MG63 (cell line): Measurements from ENCODE around the gene BTBD8. TPM values are rescaled to one million over a fixed set of nuclear protein-coding genes. Genes with fewer than 3 reads are reported as not detected.
A peak's percentile ranks its signal among the peaks of the same experiment; 100 is the strongest.

Experiments used
- DNase-seq: peaks from one replicate; pipeline ENCODE4 v3.0.0-alpha.2; 2020
- H3K27me3 ChIP-seq: fragments of 250-450 bp; sonication (Bioruptor Pico); 2 replicates; pipeline ENCODE4 v1.5.1; 2020; ENCODE audit warnings: mild to moderate bottlenecking, moderate library complexity
- H3K36me3 ChIP-seq: fragments of 250-450 bp; sonication (Bioruptor Pico); 2 replicates; pipeline ENCODE4 v1.5.1; 2020; ENCODE audit warnings: mild to moderate bottlenecking, moderate library complexity
- H3K4me3 ChIP-seq: fragments of 250-450 bp; sonication (Bioruptor Pico); 2 replicates; pipeline ENCODE4 v1.5.1; 2020; ENCODE audit warnings: mild to moderate bottlenecking, moderate library complexity
- H3K9me3 ChIP-seq: fragments of 250-450 bp; sonication (Bioruptor Pico); 2 replicates; pipeline ENCODE4 v1.5.1; 2020; ENCODE audit warnings: mild to moderate bottlenecking, moderate library complexity
- total RNA-seq: library from RNA; depleted of rRNA; stranded (reverse); fragments of >200 nt; shearing (Covaris generic); gene quantifications from 2 replicates; pipeline ENCODE4 v1.2.3, GENCODE V29; 2014; ENCODE audit warnings: low replicate concordance

Gene BTBD8
- total RNA-seq, 1 experiment from 2014 or later, result 0.99 TPM

DNA sequence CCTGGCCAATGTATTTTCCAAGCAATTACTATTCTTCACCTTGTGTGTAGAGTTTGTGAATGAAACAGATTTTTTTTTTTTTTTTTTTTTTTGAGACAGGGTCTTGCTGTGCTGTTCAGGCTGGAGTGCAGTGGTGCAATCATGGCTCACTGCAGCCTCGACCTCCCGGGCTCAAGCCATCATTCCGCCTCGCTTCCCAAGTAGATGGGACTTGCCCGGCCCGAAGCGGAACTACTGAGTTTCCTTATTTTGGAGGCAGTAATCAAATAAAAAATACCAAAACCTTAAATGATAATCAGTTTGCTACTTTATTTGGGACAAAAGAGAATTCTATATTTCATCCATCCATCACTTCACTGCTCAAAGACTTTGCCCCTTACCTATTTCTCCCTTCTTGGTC lies 704 bp upstream of the BTBD8 start:
- Histone ChIP-seq H3K4me3 (peak overlapping the region; percentile 79; the same call in 1 of the 2 replicates), H3K9me3 (no peaks in the 10 kb centered on the region), H3K36me3 (no peaks in the 10 kb centered on the region), H3K27me3 (no peaks in the 10 kb centered on the region)
- no peak for DNase-seq

DNA sequence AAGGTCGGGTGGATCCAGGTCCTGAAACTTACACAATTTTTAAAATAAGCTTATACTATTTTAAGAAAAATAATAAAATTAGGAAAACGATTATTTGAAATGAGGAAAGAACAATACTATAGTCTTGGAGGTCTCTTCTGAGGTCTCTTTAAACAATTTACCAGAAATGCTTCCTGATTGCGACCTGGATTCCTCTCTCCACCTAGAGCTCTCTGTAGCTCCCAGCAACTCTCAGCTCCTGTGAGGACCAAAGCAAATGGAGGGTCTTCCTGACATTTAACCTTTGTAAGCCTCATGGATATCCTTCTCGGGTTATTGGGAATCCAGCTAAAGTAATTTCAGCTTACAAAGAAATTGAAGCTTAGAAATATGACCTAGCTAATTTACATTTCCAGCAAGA lies 886 bp downstream of the BTBD8 start:
- no peak for DNase-seq
- no peaks in the 10 kb centered on the region for H3K36me3 ChIP-seq
- H3K9me3 ChIP-seq, result 0 out of 2 replicates have a peak, but pooled peaks cover 2% of the 10 kb centered on the region
- H3K4me3 ChIP-seq, result peak overlapping the region; percentile 79
- no peaks in the 10 kb centered on the region for H3K27me3 ChIP-seq

DNA sequence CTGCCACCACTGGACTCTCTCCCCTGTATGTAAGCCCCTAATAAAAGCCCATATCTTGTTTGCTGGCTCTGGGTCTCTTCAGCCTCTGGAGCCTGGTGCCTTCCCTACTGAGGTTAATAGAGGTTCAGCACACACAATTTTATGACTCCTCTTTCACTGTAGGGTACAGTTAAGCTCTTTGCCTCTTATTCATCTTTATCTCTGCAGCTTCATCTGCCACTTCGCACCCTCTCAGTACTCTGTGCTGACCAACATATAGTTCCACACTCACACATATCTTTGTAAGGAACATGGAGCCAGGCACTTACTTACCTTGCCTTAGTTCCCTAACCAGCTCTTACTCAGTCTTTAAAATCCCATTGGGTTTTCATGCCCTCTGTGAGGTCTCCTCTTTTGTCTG lies 4.5 kb downstream of the BTBD8 start:
- Histone ChIP-seq H3K9me3 (0 out of 2 replicates have a peak, but pooled peaks cover 2% of the 10 kb centered on the region), H3K4me3 (no peak overlapping the region), H3K36me3 (no peaks in the 10 kb centered on the region), H3K27me3 (no peaks in the 10 kb centered on the region)
- no peak for DNase-seq

DNA sequence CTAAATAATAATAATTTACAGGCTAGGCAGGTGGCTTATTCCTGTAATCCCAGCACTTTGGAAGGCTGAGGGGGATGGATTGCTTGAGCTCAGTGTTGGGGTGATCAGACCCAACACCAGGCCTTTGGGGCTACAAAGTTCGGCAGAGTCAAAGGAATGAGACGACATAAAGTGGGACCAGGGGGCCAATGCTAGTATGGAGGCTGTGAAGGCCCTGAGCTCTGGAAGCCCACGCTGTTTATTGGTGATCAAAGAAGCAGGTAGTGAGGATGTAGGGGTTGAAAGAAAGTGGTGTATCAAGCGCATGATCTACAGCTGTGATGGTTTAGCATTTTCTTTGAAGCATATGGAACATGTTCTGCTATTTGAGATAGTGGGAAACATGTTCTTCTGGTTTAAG lies 5.6 kb downstream of the BTBD8 start:
- Histone ChIP-seq H3K9me3 (0 out of 2 replicates have a peak, but pooled peaks cover 2% of the 10 kb centered on the region), H3K4me3 (no peak overlapping the region), H3K27me3 (no peaks in the 10 kb centered on the region), H3K36me3 (no peaks in the 10 kb centered on the region)
- no peak for DNase-seq

DNA sequence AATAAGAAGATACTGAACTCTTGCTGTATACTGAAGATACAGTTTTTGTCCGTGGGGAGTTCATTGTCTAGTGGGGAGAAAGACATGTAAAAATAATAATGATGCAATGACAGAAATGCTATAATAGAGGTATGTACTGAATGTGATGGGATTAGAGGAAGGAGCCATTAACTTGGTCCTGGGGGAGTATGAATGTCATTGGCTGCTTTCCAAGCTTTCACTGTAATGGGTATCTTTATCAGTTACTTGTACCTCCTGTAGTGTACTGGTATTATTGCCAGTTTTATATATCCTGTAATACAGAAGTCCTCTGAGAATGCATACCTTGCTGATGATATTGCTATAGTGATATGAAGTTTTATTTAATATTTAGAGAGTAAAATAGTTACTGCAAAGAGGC lies 7.4 kb downstream of the BTBD8 start:
- DNase-seq, result no peak
- 0 out of 2 replicates have a peak, but pooled peaks cover 2% of the 10 kb centered on the region for H3K9me3 ChIP-seq
- H3K36me3 ChIP-seq, result no peaks in the 10 kb centered on the region
- H3K27me3 ChIP-seq, result no peaks in the 10 kb centered on the region
- H3K4me3 ChIP-seq, result no peak overlapping the region

DNA sequence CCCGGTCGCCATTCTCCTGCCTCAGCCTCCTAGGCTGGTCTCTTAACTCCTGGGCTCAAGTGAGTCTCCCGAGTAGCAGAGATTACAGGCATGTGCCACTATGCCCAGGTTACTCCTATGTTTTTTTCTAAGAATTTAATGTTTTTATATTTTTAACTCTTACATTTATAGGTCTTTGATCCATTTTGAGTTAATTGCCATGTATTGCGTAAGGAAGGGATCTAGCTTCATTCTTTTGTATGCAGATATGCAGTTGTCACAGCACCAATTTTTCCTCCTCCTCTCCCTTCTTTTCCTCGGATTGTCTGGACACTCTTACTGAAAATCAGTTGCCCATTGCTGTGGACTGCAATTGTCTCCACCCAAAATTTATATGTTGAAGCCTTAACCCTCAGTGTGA lies 11.5 kb downstream of the BTBD8 start:
- DNase-seq, result no peak
- Histone ChIP-seq H3K36me3 (no peaks in the 10 kb centered on the region), H3K27me3 (no peaks in the 10 kb centered on the region), H3K9me3 (no peaks in the 10 kb centered on the region), H3K4me3 (no peak overlapping the region)

DNA sequence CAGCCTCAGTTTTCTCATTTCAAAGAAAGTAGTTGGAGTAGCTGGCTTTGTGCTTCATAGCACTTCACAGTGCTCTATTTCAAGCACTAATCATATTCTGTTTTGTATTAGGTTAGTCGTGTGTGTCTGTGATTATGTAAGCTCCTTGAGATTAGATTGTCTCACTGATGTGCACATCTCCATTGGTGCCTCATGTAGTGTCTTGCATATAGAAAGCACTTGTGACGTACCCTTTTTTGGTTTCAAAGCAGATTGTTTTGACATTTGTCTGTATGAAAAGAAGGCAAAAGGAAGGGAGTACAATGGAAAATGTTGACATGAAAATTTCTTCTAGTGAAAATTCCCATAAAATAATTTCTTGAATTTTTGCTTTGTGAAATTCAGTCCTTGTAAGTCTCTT lies 13.9 kb downstream of the BTBD8 start:
- no peaks in the 10 kb centered on the region for H3K9me3 ChIP-seq
- H3K4me3 ChIP-seq, result no peak overlapping the region
- H3K27me3 ChIP-seq, result no peaks in the 10 kb centered on the region
- no peak for DNase-seq
- H3K36me3 ChIP-seq, result no peaks in the 10 kb centered on the region

DNA sequence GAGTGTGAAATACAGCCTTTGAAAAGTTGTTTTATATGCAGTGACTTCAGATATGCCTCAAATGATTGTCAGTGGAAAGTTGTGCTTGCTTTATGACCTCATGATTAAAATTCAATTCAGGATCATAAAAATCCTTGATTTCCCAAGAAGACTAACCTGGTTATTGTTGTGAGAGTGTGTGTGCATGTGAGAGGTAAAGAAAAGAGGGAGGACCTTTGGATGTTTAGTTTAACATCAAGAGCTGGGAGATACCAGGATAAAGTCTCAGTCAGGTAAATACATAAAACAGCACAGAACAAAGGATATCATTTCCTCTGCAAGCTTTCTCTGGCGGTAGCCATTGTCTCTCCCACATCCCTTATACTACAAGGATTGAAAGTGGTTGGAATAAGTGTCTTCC lies 14.4 kb downstream of the BTBD8 start:
- DNase-seq, result no peak
- no peaks in the 10 kb centered on the region for H3K9me3 ChIP-seq
- H3K4me3 ChIP-seq, result no peak overlapping the region
- no peaks in the 10 kb centered on the region for H3K27me3 ChIP-seq
- no peaks in the 10 kb centered on the region for H3K36me3 ChIP-seq

DNA sequence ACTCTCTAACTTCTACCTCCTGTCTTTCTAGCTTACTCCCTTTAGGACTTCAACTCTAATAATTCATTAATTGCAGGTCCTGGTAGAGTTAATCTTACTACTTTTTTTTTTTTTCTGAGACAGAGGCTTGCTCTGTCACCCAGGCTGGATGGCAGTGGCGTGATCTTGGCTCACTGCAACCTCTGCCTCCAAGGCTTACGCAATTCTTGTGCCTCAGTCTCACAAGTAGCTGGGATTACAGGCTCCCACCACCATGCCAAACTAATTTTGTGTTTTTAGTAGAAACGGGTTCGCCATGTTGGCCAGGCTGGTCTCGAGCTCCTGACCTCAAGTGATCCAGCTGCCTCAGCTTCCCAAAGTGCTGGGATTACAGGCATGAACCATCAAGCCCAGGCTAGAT lies 15.7 kb downstream of the BTBD8 start:
- H3K27me3 ChIP-seq, result no peaks in the 10 kb centered on the region
- no peaks in the 10 kb centered on the region for H3K9me3 ChIP-seq
- H3K36me3 ChIP-seq, result no peaks in the 10 kb centered on the region
- no peak for DNase-seq
- H3K4me3 ChIP-seq, result no peak overlapping the region

DNA sequence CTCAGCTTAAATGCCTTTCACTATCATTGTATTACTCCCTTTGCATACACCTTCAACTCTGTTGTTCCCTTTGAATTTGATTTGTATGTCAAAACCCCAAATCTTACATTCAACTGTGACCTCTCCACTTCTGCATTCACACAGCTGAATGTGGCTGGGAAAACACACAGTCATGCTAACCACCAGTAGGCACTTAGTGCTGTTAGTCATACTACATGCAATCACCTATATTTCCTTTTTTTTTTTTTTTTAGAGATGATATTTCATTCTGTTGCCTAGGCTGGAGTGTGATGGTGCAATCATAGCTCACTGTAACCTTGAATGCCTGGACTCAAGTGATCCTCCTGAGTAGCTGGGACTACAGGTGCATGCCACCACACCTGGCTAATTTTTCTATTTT lies 16.2 kb downstream of the BTBD8 start:
- Histone ChIP-seq H3K36me3 (no peaks in the 10 kb centered on the region), H3K4me3 (no peak overlapping the region), H3K27me3 (no peaks in the 10 kb centered on the region), H3K9me3 (no peaks in the 10 kb centered on the region)
- no peak for DNase-seq

DNA sequence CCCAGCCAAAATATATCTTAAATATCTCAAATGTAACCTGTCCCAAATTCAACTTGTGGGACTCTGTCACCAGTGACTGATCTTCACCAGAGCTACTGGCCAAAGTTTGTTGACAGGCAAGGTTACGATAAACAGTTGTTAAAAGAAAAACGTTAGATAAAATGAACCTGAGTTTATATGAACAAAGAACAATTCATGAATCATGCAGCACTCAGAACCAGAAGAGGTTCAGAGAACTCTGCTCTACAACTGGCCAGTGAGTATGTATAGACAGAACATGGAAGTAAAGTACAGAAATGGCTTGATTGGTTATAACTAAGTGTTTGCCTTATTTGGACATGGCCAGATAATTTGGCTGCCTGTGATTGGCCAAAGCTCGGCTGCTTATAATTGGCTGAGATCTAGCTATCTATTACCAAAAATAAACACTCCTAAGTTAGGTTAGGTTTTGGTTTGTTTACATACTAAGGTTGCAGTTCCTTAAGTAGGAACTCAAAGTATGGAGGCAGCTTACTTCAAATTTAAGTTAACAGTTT lies 25.5 kb downstream of the BTBD8 start:
- Histone ChIP-seq H3K36me3 (no peaks in the 10 kb centered on the region), H3K9me3 (no peaks in the 10 kb centered on the region), H3K4me3 (no peak overlapping the region), H3K27me3 (no peaks in the 10 kb centered on the region)
- DNase-seq, result no peak

DNA sequence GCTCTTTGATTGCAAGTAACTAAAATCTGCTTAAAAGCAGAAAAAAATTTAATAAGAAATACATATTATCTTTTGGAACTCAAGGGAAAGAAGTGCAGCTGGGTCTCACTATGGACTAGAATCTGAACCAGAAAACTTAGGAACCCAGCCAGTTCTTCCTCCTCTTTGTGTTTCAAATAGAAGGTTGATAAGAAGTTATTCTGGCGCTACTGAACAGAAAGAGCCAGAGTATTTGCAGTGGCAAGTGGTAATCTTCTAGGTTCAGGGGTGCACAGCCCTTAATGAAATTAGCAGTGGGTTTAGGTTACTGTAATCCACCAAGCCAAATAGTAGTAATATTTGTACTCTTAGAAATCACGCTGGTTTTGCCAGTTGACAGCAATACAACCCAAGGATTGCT lies 28.5 kb downstream of the BTBD8 start:
- Histone ChIP-seq H3K36me3 (no peaks in the 10 kb centered on the region), H3K4me3 (no peak overlapping the region)
- no peak for DNase-seq

DNA sequence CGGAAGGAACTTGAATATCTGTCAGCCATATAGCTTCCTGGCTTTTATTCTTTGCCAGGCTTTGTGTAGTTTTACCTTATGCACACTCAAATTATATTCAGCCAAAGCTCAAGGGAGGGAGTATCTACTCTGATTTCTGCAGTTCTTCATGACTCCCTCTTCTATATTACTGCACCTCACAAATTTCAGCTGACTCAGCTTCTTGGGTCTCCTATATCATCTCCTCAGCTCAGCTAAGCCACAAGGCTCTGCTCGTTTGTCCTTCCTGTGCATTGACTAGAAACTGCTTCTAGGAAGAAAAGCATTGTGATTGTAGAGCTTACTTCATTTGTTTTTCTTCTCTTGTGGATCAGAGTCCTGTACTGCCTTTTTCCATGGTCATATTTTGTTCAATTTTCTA lies 37.4 kb downstream of the BTBD8 start:
- DNase-seq, result no peak
- H3K36me3 ChIP-seq, result no peaks in the 10 kb centered on the region
- H3K27me3 ChIP-seq, result no peaks in the 10 kb centered on the region; the same call in 1 of the 2 replicates
- no peaks in the 10 kb centered on the region for H3K9me3 ChIP-seq
- H3K4me3 ChIP-seq, result no peak overlapping the region

More for the DNA sequence above, 28.5 kb downstream of the BTBD8 start:
- Histone ChIP-seq H3K9me3 (no peaks in the 10 kb centered on the region), H3K27me3 (no peaks in the 10 kb centered on the region)

DNA sequence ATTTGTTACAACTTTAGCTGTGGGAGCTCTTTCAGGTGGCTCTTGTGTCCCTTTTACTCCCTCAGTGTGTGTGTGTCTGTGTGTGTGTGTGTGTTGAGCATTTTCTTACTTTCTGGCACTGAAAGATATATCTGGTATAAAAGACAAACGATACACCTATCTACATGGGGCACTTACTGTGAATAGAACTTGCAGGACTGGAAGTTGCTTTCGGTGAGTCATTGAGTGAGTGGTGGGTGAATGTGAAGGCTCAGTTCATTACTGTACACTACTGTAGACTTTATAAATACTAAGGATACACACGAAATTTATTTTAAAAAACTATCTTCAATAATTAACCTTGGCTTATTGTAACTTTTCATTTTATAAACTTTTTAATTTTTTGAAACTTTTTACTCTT lies 38.7 kb downstream of the BTBD8 start:
- no peaks in the 10 kb centered on the region for H3K9me3 ChIP-seq
- DNase-seq, result no peak
- H3K27me3 ChIP-seq, result no peaks in the 10 kb centered on the region; the same call in 1 of the 2 replicates
- no peaks in the 10 kb centered on the region for H3K36me3 ChIP-seq
- no peak overlapping the region for H3K4me3 ChIP-seq

DNA sequence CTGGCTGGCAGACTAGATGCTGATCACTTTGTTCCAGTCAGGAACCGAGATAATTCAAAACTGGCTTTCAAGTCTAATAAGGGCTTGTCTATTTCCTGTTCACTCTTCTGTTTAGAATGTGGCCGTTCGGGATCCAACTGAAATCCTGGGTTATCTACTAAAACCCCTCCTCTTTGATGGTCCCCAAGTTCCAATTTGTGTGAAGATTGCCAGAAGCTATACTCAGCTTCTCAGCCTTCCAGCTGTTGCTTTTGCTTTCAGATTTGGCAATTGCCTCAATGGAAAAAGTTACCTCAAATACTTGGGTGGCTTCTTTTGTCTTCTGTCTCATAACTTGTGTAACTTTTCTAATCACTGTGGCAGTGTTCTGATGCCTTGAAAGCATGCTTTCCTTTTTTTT lies 43.7 kb downstream of the BTBD8 start:
- Histone ChIP-seq H3K27me3 (no peaks in the 10 kb centered on the region), H3K36me3 (no peaks in the 10 kb centered on the region), H3K9me3 (no peaks in the 10 kb centered on the region), H3K4me3 (no peak overlapping the region)
- DNase-seq, result no peak

DNA sequence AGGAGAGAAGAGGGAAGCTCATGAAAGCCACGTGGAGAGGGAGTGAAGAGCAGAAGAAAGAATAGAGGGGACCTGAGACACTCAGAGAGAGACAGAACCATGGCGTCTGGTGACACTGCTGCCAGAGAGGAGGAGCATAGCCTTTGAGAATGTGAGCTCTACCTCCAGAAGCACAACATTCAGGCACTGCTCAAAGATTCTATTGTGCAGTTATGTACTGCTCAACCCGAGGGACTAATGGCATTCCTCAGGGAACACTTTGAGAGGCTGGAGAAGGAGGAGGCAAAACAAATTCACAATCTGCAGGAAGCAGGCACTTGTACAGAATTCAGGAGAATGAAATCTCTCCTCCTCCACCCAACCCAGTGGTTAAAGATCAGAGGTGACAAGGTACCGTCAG lies 45.1 kb downstream of the BTBD8 start:
- DNase-seq, result no peak
- Histone ChIP-seq H3K9me3 (no peaks in the 10 kb centered on the region), H3K27me3 (no peaks in the 10 kb centered on the region), H3K36me3 (no peaks in the 10 kb centered on the region), H3K4me3 (no peak overlapping the region)

DNA sequence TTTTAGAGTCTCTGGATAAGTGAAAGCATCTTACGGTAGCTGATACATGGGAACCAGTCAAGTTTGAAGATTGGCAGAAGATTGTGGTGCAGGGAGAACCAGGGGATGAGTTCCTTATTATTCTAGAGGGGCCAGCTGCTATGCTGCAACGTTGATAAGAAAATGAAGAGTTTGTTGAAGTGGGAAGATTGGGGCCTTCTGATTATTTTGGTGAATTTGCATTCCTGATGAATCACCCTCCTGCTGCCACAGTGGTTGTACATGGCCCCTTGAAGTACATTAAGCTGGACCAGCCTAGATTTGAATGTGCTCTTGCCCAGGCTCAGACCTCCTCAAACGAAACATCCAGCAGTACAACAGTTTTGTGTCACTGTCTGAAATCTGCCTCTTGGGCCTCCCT lies 45.9 kb downstream of the BTBD8 start:
- Histone ChIP-seq H3K9me3 (no peaks in the 10 kb centered on the region), H3K4me3 (no peak overlapping the region), H3K27me3 (no peaks in the 10 kb centered on the region), H3K36me3 (no peaks in the 10 kb centered on the region)
- DNase-seq, result no peak

DNA sequence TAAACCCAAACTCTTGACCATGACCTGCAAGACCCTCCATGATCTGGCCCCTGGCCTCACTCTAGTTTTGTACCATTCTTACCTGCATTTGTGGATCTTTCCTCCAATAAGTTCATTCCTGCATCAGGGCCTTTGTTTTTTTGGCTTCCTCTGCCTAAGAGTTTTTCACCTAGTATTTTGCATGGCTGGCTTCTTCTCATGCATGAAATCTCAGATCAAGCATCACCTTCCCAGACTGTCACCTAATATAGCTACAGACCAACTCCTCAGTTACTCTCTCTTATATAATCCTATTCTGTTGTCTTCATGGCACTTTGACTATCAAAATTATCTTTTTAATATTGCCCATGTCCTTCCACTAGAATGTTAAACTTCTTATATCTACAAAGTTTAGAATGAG lies 54.2 kb downstream of the BTBD8 start:
- Histone ChIP-seq H3K4me3 (no peak overlapping the region), H3K36me3 (no peaks in the 10 kb centered on the region), H3K9me3 (no peaks in the 10 kb centered on the region), H3K27me3 (no peaks in the 10 kb centered on the region)
- no peak for DNase-seq

DNA sequence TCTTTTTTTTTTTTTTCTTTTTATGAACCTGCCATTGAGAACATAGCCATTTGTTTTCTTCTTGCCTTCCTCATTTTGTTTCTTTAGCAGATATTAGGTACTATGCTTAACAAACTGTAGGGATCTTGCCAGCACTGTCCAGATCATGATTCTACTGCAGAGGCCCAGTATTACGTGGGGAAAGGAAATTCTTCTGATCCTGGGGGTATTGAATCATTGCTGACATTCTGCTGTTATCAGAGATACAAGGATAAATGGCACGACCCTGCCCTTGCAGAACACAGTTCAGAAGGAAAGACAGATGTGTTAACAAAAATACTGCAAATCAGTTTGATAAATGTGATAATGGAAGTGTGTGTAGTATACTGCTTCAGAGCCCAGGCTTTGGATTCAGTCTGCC lies 56.2 kb downstream of the BTBD8 start:
- Histone ChIP-seq H3K9me3 (no peaks in the 10 kb centered on the region), H3K4me3 (no peak overlapping the region), H3K36me3 (no peaks in the 10 kb centered on the region), H3K27me3 (no peaks in the 10 kb centered on the region)
- DNase-seq, result no peak
